H1 (cell line): ENCODE results near the gene FKBP8. TPM values are rescaled to one million over a fixed set of nuclear protein-coding genes. Genes with fewer than 3 reads are reported as not detected.

ENCODE experiments used
- BRCA1 ChIP-seq: IDR thresholded peaks from 2 replicates; pipeline ENCODE4 v1.6.1; 2012; ENCODE audit warnings: low read depth, low read length, improper control_type of control experiment
- NANOG ChIP-seq: IDR thresholded peaks from 2 replicates; pipeline ENCODE4 v1.6.1; 2011; ENCODE audit warnings: low read length, low read depth, mild to moderate bottlenecking, inconsistent platforms; ENCODE audit not compliant: insufficient read depth, poor library complexity, severe bottlenecking
- RAD21 ChIP-seq, 2 experiments: IDR thresholded peaks in 1 of 2; conservative IDR thresholded peaks in 1 of 2; 2 replicates each; pipeline ENCODE4 v1.6.1; 2011; ENCODE audit warnings: low read depth in 2 of 2, low read length in 2 of 2, improper control_type of control experiment in 1 of 2, inconsistent platforms in 1 of 2, mild to moderate bottlenecking in 1 of 2, moderate library complexity in 1 of 2
- SIN3A ChIP-seq, 2 experiments: IDR thresholded peaks in 1 of 2; conservative IDR thresholded peaks in 1 of 2; 2 replicates each; pipeline ENCODE4 v1.6.1; 2011 to 2012; ENCODE audit warnings: low read length in 2 of 2, improper control_type of control experiment in 1 of 2, low read depth in 1 of 2, mild to moderate bottlenecking in 1 of 2
- SP1 ChIP-seq: IDR thresholded peaks from 2 replicates; pipeline ENCODE4 v1.6.1; 2011; ENCODE audit warnings: low read depth, low read length
- polyA plus RNA-seq, 7 experiments: library from polyadenylated mRNA; depleted of rRNA in 3 of 7; stranded (reverse) in 5 of 7; unstranded in 2 of 7; fragments of >200 nt in 5 of 7; fragments of 200-250 nt in 2 of 7; gene quantifications; 1 replicate in 5 of 7; 2 replicates in 1 of 7; 4 replicates in 1 of 7; pipeline versions ENCODE4 v1.2.1 to v1.2.3, GENCODE V29; 2011 to 2013; ENCODE audit warnings: missing spikeins in 2 of 7, mixed read lengths in 2 of 7
- total RNA-seq: library from RNA; stranded (reverse); fragmentation: NEBNext Ultra II Directional; extraction: Animal tissue kit (Norgen Biotek cat#: 25700); gene quantifications from 2 replicates; pipeline ENCODE4 v1.2.1, GENCODE V29; 2021

Gene FKBP8
- total and polyA plus RNA-seq, 2 of the 8 experiments (the other 6 are each of a cell fraction or from before 2014, with no cell fraction given) = 264 to 309 TPM

DNA sequence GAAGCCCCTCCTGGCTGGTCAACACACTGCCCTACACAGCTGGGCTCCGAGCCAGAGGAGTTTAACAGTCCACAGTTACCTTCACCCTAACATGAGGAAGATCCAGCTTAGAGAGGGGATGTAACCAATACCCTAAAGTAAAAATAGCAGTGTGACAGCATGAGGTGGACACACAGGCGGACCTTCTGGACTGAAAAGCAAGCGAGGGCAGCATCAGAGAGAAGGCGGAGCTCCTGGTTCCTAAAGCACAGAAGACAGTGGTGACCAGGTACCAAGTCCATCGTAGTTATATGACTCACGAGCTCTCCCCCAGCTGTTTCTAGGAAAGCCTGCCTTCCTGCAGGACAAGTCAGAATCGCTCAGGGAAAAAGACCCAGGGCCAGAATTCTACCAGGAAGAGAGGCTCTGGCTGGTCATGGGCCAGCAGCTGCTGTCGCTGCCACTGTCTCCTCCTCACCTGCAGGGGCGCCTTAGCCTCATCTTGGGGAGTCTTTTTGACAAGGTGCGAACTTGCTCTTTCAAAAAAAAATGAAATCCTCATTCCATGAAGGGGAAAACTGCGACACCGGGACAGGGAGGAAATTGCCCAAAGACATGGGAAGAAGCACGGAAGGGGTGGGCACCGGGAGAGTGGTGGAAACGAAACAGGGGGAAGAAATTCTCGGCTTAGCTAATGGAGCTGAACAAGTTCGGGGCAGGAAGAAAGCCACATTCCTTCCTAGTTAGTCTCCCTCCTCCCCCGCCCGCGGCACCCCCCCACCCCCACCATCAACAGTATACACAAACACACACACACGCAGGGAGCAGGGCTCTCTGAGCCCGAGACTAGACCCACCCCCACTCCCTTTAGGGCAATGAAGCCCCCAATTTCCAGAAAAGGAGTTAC is 23.2 kb downstream of the FKBP8 start (continued):
- TF ChIP-seq RAD21 (IDR thresholded peaks at IDR 0.05 in 1 of 2, conservative IDR thresholded peaks at IDR 0.05 in 1 of 2; ENCODE audit: low read depth in 2 of 2, low read length in 2 of 2) (peak; percentile 59 to 66), SP1 (no peak), BRCA1 (no peak), NANOG (no peak), SIN3A (conservative IDR thresholded peaks at IDR 0.05 in 1 of 2, IDR thresholded peaks at IDR 0.05 in 1 of 2; ENCODE audit: low read depth in 1 of 2, low read length in 2 of 2) (peak; percentile 74 to 90; a peak in 3 of 4 replicates)
